Pons (tissue), 1 donor: Measurements from ENCODE around the gene CFAP97D2.

Source experiments
- DNase-seq: peaks from one replicate; pipeline ENCODE4 v3.0.0-alpha.2; 2016; ENCODE audit warnings: low spot score

The CFAP97D2 gene

DNA sequence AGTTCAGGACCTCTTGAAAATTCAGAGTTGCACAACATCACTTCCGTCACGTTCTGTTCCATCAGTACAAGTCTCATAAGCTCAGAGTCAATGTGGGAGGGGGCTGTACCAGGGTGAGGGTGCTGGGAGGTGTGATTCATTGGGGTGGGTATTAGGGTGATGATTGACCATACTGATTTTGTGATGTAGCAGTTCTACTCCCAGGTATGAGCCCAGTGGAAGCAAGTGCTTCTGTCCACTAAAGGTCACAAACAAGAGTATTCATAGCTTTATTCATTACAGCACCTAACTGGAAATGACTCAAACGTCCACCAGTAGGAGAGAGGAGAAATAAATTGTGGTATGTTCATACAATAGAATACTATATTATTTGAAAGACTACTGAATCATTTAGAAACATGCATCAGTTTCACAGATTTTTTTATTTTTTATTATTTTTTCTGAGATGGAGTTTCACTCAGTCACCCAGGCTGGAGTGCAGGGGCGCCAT is 90.3 kb downstream of the CFAP97D2 start:
- no peak for DNase-seq
